Endometrial microvascular endothelial cells (primary cell): ENCODE measurements around the gene GALNT17. TPM values are rescaled to one million over a fixed set of nuclear protein-coding genes. Genes with fewer than 3 reads are reported as not detected.

Experiments
- in situ Hi-C: cut with HindIII; loops from 2 replicates; pipeline ENCODE4 v1.10.0; 2017; ENCODE audit warnings: low sequenced_read_pairs, low pct_unique_long_range_greater_than_20kb; ENCODE audit errors: inconsistent ontology term
- total RNA-seq: library from RNA; depleted of rRNA; stranded (reverse); fragments of >200 nt; gene quantifications from one replicate; pipeline ENCODE4 v1.2.3, GENCODE V29; 2015; ENCODE audit errors: inconsistent ontology term

The GALNT17 gene
- total RNA-seq, 1 donor from 2014 or later = not detected

DNA sequence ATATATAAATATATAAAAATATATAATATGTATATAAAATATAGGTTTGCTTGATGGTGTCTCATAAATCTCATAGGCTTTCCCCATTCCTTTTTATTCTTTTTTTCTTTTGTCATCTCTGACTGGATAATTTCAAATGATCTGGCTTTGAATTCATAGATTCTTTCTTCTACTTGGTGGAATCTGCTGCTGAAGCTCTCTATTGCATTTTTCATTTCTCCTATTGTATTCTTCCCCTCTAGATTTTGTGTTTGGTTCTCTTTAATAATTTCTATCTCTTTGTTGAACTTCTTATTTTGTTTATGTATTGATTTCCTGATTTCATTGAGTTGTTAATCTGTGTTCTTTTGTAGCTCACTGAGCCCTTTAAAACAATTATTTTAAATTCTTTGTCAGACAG is 629.4 kb downstream of the GALNT17 start:
- in situ Hi-C loops = no loop called here
